ENCODE results near the gene FUS.
"Not testable (repeated sequence)": the region's sequence is repeated elsewhere in the genome, so short reads cannot be mapped to it uniquely, and the experiment has no call there.

Gene FUS

GRCh38 chr16:31192856-31193642 is 13.1 kb downstream of the FUS start:
- Histone ChIP-seq H3K9ac (ENCODE audit: low read length) (no peak overlapping the region), H3K27me3 (ENCODE audit: control insufficient read depth, insufficient read depth, low read length) (no peaks in the 10 kb centered on the region), H3K36me3 (ENCODE audit: control insufficient read depth, insufficient read depth, low read length) (peaks cover 63% of the 10 kb centered on the region), H3K27ac (ENCODE audit: low read depth, low read length) (no peak overlapping the region), H3K4me3 (ENCODE audit: low read length) (no peak overlapping the region), H3K4me1 (ENCODE audit: control insufficient read depth, insufficient read depth, low read length) (no peaks in the 10 kb centered on the region)

- Histone ChIP-seq H3K4me3 (ENCODE audit: low read length) (no peak overlapping the region), H3K27ac (ENCODE audit: low read depth, low read length) (no peak overlapping the region), H3K27me3 (ENCODE audit: control insufficient read depth, insufficient read depth, low read length) (no peaks in the 10 kb centered on the region), H3K4me1 (ENCODE audit: control insufficient read depth, insufficient read depth, low read length) (no peaks in the 10 kb centered on the region), H3K36me3 (ENCODE audit: control insufficient read depth, insufficient read depth, low read length) (peaks cover 56% of the 10 kb centered on the region), H3K9ac (ENCODE audit: low read length) (no peak overlapping the region)
Observed at GRCh38 chr16:31193874-31194273, 13.9 kb downstream of the FUS start.

DNA sequence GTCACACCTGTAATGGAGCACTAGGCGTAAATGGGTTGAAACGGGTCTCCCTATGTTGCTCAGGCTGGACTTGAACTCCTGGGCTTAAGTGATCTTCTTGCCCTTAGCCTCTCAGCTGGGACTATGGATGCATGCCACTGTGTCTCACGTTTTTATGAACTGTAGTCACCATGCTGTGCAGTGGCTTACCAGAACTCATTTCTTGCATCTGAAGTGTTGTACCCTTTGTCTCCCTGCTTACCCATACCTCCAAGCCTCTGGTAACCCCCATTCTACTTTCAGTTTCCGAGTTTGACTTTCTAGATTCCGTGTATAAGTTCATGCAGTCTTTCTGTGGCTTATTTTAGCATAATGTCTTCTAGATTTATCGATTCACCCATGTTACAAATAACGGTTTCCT is 15.0 kb downstream of the FUS start:
- no peak overlapping the region for H3K9ac ChIP-seq (ENCODE audit: low read length)
- peaks cover 46% of the 10 kb centered on the region for H3K36me3 ChIP-seq (ENCODE audit: control insufficient read depth, insufficient read depth, low read length)
- H3K27ac ChIP-seq (ENCODE audit: low read depth, low read length), result no peak overlapping the region

DNA sequence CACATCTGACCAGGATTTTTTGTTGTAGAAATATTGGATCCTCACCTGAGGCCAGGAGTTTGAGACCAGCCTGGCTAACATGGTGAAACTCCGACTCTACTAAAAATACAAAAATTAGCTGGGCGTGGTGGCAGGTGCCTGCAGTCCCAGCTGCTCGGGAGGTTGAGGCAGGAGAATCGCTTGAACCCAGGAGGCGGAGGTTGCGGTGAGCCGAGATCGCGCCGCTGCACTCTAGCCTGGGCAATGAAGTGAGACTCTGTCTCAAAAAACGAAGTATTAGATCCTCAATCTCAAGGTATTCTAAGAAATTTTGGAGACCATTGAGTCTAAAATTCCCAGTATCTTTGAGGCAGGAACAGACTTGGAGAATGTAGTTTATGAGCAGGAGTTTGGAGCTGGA is 15.9 kb downstream of the FUS start:
- H3K36me3 ChIP-seq (ENCODE audit: control insufficient read depth, insufficient read depth, low read length), result peaks cover 36% of the 10 kb centered on the region
- H3K27me3 ChIP-seq (ENCODE audit: control insufficient read depth, insufficient read depth, low read length); H3K27ac ChIP-seq (ENCODE audit: low read depth, low read length): not testable (repeated sequence)

More for the DNA sequence above, 15.0 kb downstream of the FUS start:
- H3K27me3 ChIP-seq (ENCODE audit: control insufficient read depth, insufficient read depth, low read length), result no peaks in the 10 kb centered on the region
- H3K4me1 ChIP-seq (ENCODE audit: control insufficient read depth, insufficient read depth, low read length), result no peaks in the 10 kb centered on the region
- no peak overlapping the region for H3K4me3 ChIP-seq (ENCODE audit: low read length)

DNA sequence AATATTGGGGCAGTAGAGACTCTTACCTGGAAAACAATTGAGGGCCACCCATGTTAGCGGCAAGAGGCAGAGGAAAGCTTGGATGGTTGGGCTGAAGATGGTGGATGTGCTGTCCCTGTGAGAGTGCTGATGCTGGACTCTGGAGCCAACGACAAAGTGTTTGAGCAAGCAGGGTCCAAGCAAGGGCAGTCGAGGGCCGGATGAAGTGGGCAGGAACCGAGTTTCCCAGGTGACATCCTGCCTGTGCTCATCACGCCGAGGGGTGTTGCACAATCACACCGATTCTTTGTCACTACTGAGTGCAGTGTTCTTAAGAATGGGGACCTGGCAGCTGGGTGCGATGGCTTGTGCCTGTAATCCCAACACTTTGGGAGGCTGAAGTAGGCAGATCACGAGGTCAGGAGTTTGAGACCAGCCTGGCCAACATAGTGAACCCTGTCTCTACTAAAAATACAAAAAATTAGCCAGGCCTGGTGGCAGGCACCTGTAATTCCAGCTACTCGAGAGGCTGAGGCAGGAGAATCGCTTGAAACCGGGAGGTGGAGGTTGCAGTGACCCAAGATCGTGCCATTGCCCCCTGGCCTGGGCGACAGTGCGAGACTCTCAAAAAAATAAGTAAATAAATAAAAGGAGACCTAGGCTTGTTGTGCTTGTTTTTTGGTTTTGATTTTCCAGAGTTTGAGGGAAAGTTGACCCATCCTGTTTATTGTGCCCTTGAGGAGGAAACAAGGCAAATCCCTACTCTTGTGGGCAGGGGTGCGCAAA is 16.6 kb downstream of the FUS start:
- Histone ChIP-seq H3K4me3 (ENCODE audit: low read length) (no peak overlapping the region), H3K36me3 (ENCODE audit: control insufficient read depth, insufficient read depth, low read length) (peaks cover 30% of the 10 kb centered on the region), H3K27me3 (ENCODE audit: control insufficient read depth, insufficient read depth, low read length) (no peaks in the 10 kb centered on the region), H3K4me1 (ENCODE audit: control insufficient read depth, insufficient read depth, low read length) (no peaks in the 10 kb centered on the region), H3K9ac (ENCODE audit: low read length) (no peak overlapping the region), H3K27ac (ENCODE audit: low read depth, low read length) (no peak overlapping the region)

More for the DNA sequence above, 15.9 kb downstream of the FUS start:
- H3K9ac ChIP-seq (ENCODE audit: low read length); H3K4me3 ChIP-seq (ENCODE audit: low read length); H3K4me1 ChIP-seq (ENCODE audit: control insufficient read depth, insufficient read depth, low read length): not testable (repeated sequence)

DNA sequence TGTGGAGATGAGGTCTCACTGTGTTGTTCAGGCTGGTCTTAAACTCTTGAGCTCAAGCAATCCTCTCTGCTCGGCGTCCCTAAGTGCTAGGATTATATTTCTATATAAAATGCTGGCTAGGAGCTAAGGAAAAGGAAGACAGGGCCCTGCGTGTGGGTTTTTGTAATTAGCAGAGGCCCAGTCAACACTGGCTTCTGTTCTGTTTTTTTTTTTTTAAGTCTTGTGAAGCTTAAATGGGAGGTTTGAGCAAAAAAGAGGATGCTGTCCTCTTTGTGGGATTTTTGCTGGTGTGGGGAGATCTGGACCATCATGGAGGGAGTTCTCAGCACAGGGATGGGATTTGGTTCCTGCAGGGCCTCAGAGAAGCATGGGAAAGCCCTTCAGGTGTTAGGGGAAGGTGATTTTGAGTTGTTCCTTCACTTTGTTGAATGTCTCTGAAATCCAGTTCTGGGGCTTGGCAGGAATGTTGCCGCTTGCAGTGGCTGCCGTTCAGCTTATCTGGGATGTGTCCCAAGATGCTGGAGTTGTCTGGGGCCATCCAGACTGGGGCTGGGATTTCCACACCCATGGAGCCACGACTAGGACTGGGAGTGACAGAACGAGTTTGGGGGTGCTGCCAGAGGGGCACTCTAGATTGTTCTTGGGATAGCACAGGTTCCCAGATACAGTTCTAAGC is 18.4 kb downstream of the FUS start:
- peaks cover 19% of the 10 kb centered on the region for H3K36me3 ChIP-seq (ENCODE audit: control insufficient read depth, insufficient read depth, low read length)

DNA sequence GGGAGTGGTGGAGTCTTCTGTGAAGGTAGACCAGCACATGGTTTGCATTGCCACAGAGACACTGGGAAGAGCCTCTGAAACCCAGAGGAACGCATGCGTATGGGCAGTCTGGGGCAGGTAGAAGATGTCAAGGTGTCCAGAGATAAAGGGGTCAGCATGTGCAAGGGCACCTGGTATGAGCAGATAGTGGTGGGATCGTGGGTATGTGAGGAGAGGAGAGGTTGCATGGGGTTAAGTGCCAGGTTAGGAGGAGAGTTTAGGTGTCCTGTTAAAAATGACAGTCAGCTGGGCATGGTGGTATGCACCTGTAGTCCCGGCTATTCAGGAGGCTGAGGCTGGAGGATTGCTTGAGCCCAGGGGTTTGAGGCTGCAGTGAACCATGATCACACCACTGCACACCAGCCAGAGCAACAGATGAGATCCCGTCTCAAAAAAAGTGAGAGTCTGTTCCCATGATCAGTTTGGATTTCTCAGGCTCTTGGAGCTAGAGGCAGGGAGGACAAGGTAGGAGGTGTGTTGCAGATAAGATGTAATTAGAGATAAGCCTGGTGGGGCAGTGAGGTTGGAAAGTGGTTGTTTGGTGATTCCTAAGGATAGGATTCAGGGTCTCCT is 19.6 kb downstream of the FUS start:
- Histone ChIP-seq H3K36me3 (ENCODE audit: control insufficient read depth, insufficient read depth, low read length) (peaks cover 12% of the 10 kb centered on the region), H3K27ac (ENCODE audit: low read depth, low read length) (no peak overlapping the region), H3K4me1 (ENCODE audit: control insufficient read depth, insufficient read depth, low read length) (no peaks in the 10 kb centered on the region), H3K27me3 (ENCODE audit: control insufficient read depth, insufficient read depth, low read length) (no peaks in the 10 kb centered on the region), H3K4me3 (ENCODE audit: low read length) (no peak overlapping the region), H3K9ac (ENCODE audit: low read length) (no peak overlapping the region)

More for the DNA sequence above, 18.4 kb downstream of the FUS start:
- H3K27ac ChIP-seq (ENCODE audit: low read depth, low read length), result no peak overlapping the region
- H3K4me1 ChIP-seq (ENCODE audit: control insufficient read depth, insufficient read depth, low read length), result no peaks in the 10 kb centered on the region
- no peak overlapping the region for H3K4me3 ChIP-seq (ENCODE audit: low read length)
- H3K9ac ChIP-seq (ENCODE audit: low read length), result no peak overlapping the region
- no peaks in the 10 kb centered on the region for H3K27me3 ChIP-seq (ENCODE audit: control insufficient read depth, insufficient read depth, low read length)

DNA sequence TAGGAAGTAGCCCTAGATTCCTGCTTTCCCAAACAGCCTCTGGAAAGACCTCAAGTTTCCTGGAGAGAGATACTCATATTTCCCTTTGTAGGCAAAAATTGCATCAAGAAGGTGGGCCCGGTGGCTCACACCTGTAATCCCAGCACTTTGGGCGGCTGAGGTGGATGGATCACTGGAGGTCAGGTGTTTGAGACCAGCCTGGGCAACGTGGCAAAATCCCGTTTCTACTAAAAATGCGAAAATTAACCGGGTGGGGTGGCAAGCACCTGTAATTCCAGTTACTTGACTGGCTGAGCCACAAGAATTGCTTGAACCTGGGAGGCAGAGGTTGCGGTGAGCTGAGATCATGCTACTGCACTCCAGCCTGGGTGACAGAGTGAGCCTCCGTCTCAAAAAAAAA is 20.2 kb downstream of the FUS start:
- H3K27ac ChIP-seq (ENCODE audit: low read depth, low read length); H3K36me3 ChIP-seq (ENCODE audit: control insufficient read depth, insufficient read depth, low read length); H3K27me3 ChIP-seq (ENCODE audit: control insufficient read depth, insufficient read depth, low read length); H3K4me3 ChIP-seq (ENCODE audit: low read length); H3K4me1 ChIP-seq (ENCODE audit: control insufficient read depth, insufficient read depth, low read length); H3K9ac ChIP-seq (ENCODE audit: low read length): not testable (repeated sequence)

DNA sequence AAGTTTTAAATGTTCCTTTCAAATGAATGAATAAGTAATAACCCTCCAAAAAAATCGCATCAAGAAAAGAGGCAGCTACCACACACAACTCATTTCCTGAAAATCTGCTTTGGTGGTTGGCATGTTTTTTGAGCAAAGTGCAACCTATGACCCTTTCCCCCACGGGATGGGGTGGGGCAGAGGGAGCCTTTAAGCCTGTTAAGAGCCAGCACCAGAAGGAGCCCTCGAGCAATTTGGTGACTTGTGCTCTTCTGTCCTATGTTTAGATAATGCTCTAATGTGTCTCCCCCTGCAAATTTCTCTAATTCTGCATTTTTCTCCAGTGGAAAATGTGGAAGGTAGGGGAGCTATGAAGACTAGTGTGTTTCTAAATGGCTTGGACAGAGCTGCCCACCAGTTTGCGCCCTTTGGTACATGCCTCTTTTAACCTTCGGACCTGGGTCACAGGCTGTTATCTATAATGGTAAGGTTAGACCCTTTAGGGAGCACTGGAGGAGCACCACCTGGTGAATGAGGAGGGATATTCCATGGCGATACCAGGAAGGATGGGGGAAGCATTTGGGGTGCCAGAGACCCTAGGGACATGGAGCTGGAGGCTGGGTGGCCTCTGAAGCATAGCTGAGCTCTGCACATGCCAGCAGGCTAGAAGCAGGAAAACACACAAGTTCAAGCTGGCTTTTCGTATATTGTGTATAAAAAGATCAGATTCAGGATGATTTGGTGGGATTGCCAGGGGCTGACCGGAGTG is 21.1 kb downstream of the FUS start:
- Histone ChIP-seq H3K27ac (ENCODE audit: low read depth, low read length) (no peak overlapping the region), H3K4me1 (ENCODE audit: control insufficient read depth, insufficient read depth, low read length) (no peaks in the 10 kb centered on the region), H3K9ac (ENCODE audit: low read length) (no peak overlapping the region)

GRCh38 chr16:31201582-31202413 is 21.9 kb downstream of the FUS start:
- H3K9ac ChIP-seq (ENCODE audit: low read length), result peak overlapping the region; percentile 26
- H3K36me3 ChIP-seq (ENCODE audit: control insufficient read depth, insufficient read depth, low read length), result no peaks in the 10 kb centered on the region
- no peaks in the 10 kb centered on the region for H3K4me1 ChIP-seq (ENCODE audit: control insufficient read depth, insufficient read depth, low read length)
- H3K27ac ChIP-seq (ENCODE audit: low read depth, low read length), result no peak overlapping the region
- H3K27me3 ChIP-seq (ENCODE audit: control insufficient read depth, insufficient read depth, low read length), result no peaks in the 10 kb centered on the region
- H3K4me3 ChIP-seq (ENCODE audit: low read length), result peak overlapping the region; percentile 90

More for the DNA sequence above, 21.1 kb downstream of the FUS start:
- peak overlapping the region; percentile 90 for H3K4me3 ChIP-seq (ENCODE audit: low read length)
- no peaks in the 10 kb centered on the region for H3K27me3 ChIP-seq (ENCODE audit: control insufficient read depth, insufficient read depth, low read length)
- peaks cover 5% of the 10 kb centered on the region for H3K36me3 ChIP-seq (ENCODE audit: control insufficient read depth, insufficient read depth, low read length)
